ENCODE measurements around the gene CFAP69.
A peak's percentile ranks its signal among the peaks of the same experiment; 100 is the strongest.

Gene CFAP69

DNA sequence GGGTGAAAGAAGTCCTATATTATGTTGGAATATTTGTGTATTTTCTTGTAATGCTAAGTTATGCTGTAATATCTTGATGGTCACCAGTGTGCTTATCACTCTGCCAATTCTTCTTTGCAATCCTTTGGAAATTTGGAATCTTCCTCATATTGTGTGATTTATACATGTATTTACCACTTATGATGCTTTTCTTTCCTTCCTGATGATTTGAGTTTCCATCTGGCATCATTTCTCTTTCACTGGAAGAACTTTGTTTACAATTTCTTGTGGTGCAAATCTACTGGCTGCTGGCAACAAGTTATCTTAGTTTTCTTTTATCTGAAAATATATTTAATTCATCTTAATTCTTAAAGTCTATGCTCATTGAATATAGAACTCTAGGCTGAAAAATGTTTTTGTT lies 29.2 kb downstream of the CFAP69 start:
- Mint-ChIP-seq H3K27ac (no peak overlapping the region), H3K36me3 (no peaks in the 10 kb centered on the region), H3K4me3 (no peak overlapping the region), H3K9me3 (ENCODE audit: low read depth) (no peaks in the 10 kb centered on the region), H3K27me3 (peaks cover 4% of the 10 kb centered on the region), H3K4me1 (ENCODE audit: low read depth) (no peaks in the 10 kb centered on the region)

- H3K27ac Mint-ChIP-seq: no peak overlapping the region
- H3K4me3 Mint-ChIP-seq: no peak overlapping the region
- H3K36me3 Mint-ChIP-seq: no peaks in the 10 kb centered on the region
- no peaks in the 10 kb centered on the region for H3K4me1 Mint-ChIP-seq (ENCODE audit: low read depth)
- peaks cover 3% of the 10 kb centered on the region for H3K27me3 Mint-ChIP-seq
- H3K9me3 Mint-ChIP-seq (ENCODE audit: low read depth): no peaks in the 10 kb centered on the region
Measured at GRCh38 chr7:90276033-90276728, 31.2 kb downstream of the CFAP69 start.

- Mint-ChIP-seq H3K9me3 (ENCODE audit: low read depth) (no peaks in the 10 kb centered on the region), H3K27me3 (no peaks in the 10 kb centered on the region), H3K27ac (no peak overlapping the region), H3K4me1 (ENCODE audit: low read depth) (no peaks in the 10 kb centered on the region), H3K4me3 (no peak overlapping the region), H3K36me3 (peaks cover under 1% of the 10 kb centered on the region)
Measured at GRCh38 chr7:90288154-90288553, 43.2 kb downstream of the CFAP69 start.

DNA sequence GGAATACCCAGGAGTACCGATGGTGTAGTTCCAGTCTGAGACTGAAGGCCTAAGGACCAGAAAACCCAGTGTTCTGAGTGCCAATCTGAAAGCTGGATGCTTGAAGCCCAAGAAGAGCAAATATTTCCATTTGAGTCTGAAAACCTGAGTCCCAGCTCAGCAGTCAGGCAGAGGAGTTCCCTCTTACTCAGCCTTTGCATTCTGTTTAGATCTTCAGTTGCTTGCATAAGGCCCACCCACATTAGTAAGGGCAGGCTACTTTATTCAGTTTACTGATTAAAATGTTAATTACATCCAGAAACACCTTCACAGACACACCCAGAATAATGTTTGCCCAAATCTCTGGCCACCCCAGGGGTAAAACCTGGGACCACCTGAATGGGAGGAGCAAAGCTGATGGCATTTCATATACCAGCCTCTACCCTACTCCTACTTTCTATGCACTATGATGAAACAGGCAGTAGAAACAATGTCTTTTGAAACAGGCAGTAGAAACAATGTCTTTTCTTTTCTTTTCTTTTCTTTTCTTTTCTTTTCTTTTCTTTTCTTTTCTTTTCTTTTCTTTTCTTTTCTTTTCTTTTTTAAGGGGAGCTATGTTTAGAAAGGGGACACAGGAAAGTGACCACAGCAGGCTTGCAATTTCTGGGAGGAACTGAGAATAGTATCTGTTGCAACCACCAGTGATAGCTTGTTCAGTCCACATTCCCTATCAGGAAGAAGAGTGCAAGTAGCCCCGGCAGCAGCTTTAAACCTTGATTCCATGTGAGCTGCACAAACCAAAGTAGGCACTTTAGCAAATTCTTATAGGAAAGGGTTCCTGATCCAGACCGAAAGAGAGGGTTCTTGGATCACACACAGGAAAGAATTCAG lies 45.5 kb downstream of the CFAP69 start:
- no peak overlapping the region for H3K27ac Mint-ChIP-seq
- peaks cover 3% of the 10 kb centered on the region for H3K36me3 Mint-ChIP-seq
- H3K27me3 Mint-ChIP-seq: peaks cover 3% of the 10 kb centered on the region
- H3K4me3 Mint-ChIP-seq: no peak overlapping the region
- no peaks in the 10 kb centered on the region for H3K4me1 Mint-ChIP-seq (ENCODE audit: low read depth)
- H3K9me3 Mint-ChIP-seq (ENCODE audit: low read depth): no peaks in the 10 kb centered on the region

GRCh38 chr7:90298145-90299038 lies 53.4 kb downstream of the CFAP69 start:
- Mint-ChIP-seq H3K4me1 (ENCODE audit: low read depth) (no peaks in the 10 kb centered on the region), H3K9me3 (ENCODE audit: low read depth) (no peaks in the 10 kb centered on the region), H3K36me3 (peaks cover under 1% of the 10 kb centered on the region), H3K27me3 (peaks cover 2% of the 10 kb centered on the region), H3K27ac (no peak overlapping the region), H3K4me3 (no peak overlapping the region)

DNA sequence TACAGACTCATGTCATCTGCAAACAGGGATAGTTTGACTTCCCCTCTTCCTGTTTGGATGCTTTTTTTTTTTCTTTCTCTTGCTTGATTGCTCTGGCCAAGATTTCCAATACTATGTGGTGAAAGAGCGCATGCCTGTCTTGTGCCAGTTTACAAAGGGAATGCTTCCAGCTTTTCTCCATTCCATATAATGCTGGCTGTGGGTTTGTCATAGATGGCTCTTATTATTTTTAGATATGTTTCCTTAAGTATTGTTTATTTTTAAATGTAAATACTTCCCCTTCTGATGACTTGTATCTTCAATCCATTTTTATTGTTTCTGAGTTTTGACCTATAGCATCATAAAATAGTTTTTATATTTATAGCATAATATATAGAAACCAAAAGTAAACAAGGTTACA lies 58.3 kb downstream of the CFAP69 start:
- Mint-ChIP-seq H3K27ac (no peak overlapping the region), H3K36me3 (no peaks in the 10 kb centered on the region), H3K9me3 (ENCODE audit: low read depth) (no peaks in the 10 kb centered on the region), H3K27me3 (peaks cover 3% of the 10 kb centered on the region), H3K4me3 (no peak overlapping the region), H3K4me1 (ENCODE audit: low read depth) (no peaks in the 10 kb centered on the region)

DNA sequence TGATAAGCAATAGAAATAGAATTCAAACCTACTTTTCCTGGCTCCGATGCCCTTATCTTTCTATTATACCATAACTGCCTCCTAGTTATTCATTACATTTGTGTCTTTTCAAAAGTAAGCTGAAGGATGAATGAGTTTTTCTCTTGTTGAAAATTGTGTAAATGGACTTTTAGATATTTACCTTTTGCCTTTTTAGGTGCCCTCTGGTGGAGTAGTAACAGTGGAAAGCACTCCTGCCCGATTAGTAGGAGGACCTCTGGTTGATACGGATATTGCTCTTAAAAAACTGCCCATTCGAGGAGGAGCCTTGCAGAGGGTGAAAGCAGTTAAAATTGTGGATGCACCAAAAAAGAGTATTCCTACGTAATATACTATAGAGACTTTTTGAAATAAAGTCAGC lies 64.9 kb downstream of the CFAP69 start:
- H3K36me3 Mint-ChIP-seq: no peaks in the 10 kb centered on the region
- H3K9me3 Mint-ChIP-seq (ENCODE audit: low read depth): no peaks in the 10 kb centered on the region
- H3K27me3 Mint-ChIP-seq: no peaks in the 10 kb centered on the region
- no peak overlapping the region for H3K4me3 Mint-ChIP-seq
- no peak overlapping the region for H3K27ac Mint-ChIP-seq
- H3K4me1 Mint-ChIP-seq (ENCODE audit: low read depth): no peaks in the 10 kb centered on the region

GRCh38 chr7:90311175-90311574 lies 66.2 kb downstream of the CFAP69 start:
- no peaks in the 10 kb centered on the region for H3K9me3 Mint-ChIP-seq (ENCODE audit: low read depth)
- no peaks in the 10 kb centered on the region for H3K36me3 Mint-ChIP-seq
- H3K27ac Mint-ChIP-seq: no peak overlapping the region
- no peak overlapping the region for H3K4me3 Mint-ChIP-seq
- peaks cover 3% of the 10 kb centered on the region for H3K27me3 Mint-ChIP-seq
- no peaks in the 10 kb centered on the region for H3K4me1 Mint-ChIP-seq (ENCODE audit: low read depth)

DNA sequence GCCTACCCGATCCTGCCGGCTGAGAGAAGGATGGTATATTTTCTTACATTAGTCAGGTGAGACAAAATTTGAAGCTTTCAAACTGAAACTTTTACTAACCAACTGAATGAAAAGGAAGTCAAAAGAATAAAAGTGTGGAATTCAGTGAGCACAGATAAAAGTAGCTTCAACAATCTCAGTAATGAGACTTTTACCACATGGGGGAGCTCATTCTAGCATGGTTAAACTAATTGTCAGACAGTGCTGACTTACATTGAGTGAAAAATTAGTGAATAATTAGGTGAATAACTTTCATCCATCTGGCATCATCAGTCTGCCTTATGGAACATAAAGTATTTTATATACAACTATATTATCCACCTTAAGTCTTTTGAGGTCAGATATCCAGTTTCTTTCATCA lies 67.8 kb downstream of the CFAP69 start:
- H3K36me3 Mint-ChIP-seq: no peaks in the 10 kb centered on the region
- no peak overlapping the region for H3K27ac Mint-ChIP-seq
- H3K27me3 Mint-ChIP-seq: peaks cover 8% of the 10 kb centered on the region
- H3K9me3 Mint-ChIP-seq (ENCODE audit: low read depth): no peaks in the 10 kb centered on the region
- no peak overlapping the region for H3K4me3 Mint-ChIP-seq
- no peaks in the 10 kb centered on the region for H3K4me1 Mint-ChIP-seq (ENCODE audit: low read depth)

DNA sequence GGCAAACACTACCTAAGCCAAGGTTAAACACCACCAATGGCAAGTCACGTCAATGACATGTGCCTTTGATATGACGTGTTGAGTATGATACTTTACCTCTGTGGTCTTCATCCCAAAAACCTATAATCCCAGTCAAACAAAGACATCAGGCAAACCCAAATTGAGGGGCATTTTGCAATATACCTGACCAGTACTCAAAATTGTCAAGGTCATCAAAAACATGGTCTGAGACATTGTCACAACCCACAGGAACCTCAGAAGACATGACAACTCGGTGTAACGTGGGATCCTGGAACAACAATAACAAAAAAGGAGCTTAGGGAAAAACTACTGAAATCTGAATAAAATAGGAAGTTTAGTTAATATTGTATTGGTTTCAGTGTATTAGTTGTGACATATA lies 68.9 kb downstream of the CFAP69 start:
- no peaks in the 10 kb centered on the region for H3K9me3 Mint-ChIP-seq (ENCODE audit: low read depth)
- no peaks in the 10 kb centered on the region for H3K36me3 Mint-ChIP-seq
- no peak overlapping the region for H3K27ac Mint-ChIP-seq
- H3K4me1 Mint-ChIP-seq (ENCODE audit: low read depth): no peaks in the 10 kb centered on the region
- peaks cover 12% of the 10 kb centered on the region for H3K27me3 Mint-ChIP-seq
- H3K4me3 Mint-ChIP-seq: no peak overlapping the region

DNA sequence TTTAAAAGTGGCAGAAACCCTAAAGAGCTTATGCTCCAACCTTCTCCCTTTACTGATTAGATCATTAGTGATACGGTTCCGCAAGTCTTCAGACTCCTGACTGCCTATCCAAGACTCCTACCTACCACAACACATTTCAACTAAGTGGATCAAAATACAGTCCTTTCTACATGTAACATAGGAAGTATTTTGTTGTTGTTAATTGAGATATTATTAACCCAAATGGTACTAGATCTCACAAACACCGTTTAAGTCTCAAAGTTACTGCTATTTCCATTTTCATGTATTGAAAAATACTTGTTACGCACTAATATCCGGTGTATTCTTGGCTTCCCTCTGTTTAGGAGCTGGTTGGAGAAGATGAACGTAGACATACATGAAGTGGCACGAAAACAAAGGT lies 75.0 kb downstream of the CFAP69 start:
- Mint-ChIP-seq H3K4me1 (ENCODE audit: low read depth) (peaks cover 11% of the 10 kb centered on the region), H3K27me3 (peaks cover 42% of the 10 kb centered on the region), H3K9me3 (ENCODE audit: low read depth) (no peaks in the 10 kb centered on the region), H3K4me3 (peak overlapping the region; percentile 64), H3K27ac (no peak overlapping the region), H3K36me3 (no peaks in the 10 kb centered on the region)

DNA sequence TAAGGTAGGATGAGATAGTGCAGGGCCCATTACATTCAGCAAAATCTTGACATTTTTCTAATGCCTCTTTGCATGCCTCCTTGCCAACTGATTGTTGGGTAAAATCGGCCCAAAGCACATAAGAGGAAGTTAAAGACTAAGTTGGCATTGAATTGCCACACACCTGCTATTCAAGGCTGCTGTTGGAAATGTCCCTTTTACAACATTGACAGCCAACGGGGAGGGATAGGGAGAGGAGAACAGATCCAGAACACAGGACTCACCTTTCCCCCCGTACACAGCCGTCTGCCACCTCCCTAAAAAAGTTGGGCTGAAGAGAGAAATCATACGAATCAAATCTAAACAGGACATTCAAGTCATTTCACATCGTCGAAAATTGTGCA lies 75.4 kb downstream of the CFAP69 start:
- H3K27me3 Mint-ChIP-seq: peaks cover 39% of the 10 kb centered on the region
- H3K27ac Mint-ChIP-seq: no peak overlapping the region
- H3K9me3 Mint-ChIP-seq (ENCODE audit: low read depth): no peaks in the 10 kb centered on the region
- peak overlapping the region; percentile 64 for H3K4me3 Mint-ChIP-seq
- peaks cover 11% of the 10 kb centered on the region for H3K4me1 Mint-ChIP-seq (ENCODE audit: low read depth)
- no peaks in the 10 kb centered on the region for H3K36me3 Mint-ChIP-seq

DNA sequence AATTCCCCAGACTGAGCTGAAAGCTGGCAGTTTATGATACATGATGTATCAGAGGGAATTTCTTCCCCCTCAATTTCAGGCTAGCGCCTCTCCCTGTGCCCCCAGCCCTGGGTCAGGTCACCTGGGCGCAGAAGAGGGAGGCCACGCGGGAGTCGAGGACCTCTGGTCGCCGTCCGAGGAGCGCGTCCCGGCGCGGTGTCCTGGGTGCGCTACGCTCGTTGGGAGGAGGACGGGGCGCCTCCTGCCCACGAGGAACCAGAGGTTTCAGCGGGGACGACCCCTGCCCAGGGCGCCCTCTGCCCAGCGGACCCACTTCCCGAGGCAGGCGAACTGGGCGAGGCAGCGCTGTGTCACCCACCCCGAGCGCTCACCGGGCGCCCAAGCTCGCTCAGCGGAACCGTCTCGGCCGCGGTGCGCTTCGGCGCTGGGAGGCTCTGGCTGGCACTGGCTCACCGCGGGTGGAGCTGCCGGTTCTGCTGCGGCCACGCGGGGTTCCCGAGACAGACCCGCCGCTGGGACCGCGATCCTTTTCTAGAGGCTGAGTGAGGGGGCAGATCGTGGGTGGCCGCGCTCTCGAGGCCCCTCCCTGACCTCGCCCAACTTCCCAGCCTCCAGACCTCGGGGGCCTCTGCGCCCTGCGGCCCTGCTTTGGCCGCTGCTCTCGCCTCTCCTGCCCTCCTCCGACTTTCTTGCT lies 76.0 kb downstream of the CFAP69 start, which contains the start of gene FAM237B:
TSS of gene FAM237B (minus strand) at position 504 of the 694 bp plus-strand sequence. CDS start 1,556 bp downstream, outside the sequence.
- H3K9me3 Mint-ChIP-seq (ENCODE audit: low read depth): no peaks in the 10 kb centered on the region
- no peak within 1 kb of the TSS for H3K27ac Mint-ChIP-seq
- H3K4me1 Mint-ChIP-seq (ENCODE audit: low read depth): peaks cover 11% of the 10 kb centered on the region
- H3K4me3 Mint-ChIP-seq: peak within 1 kb of the TSS; percentile 64
- H3K36me3 Mint-ChIP-seq: no peaks in the 10 kb centered on the region
- H3K27me3 Mint-ChIP-seq: peaks cover 39% of the 10 kb centered on the region

DNA sequence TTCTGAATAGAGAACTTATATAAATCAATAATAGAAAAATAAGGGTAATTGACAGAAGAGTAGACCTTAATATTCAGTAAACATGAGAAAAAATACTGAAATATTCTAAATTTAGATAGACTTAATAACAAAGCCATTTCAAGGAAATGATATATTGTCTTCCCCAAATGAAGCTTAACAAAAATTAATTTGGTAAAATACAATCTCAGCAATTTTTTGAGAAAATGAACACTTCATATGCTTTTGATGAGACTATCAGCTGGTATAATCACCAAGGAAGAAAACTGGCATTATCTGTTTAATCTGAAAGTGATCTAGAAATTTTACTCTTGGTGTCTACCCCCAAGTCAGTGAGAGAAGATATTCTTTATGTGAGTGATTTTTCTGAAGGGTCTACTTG lies 77.9 kb downstream of the CFAP69 start:
- Mint-ChIP-seq H3K9me3 (ENCODE audit: low read depth) (no peaks in the 10 kb centered on the region), H3K27ac (no peak overlapping the region), H3K4me1 (ENCODE audit: low read depth) (peaks cover 11% of the 10 kb centered on the region), H3K4me3 (no peak overlapping the region), H3K27me3 (peaks cover 35% of the 10 kb centered on the region), H3K36me3 (no peaks in the 10 kb centered on the region)

Data from activated naive CD8-positive, alpha-beta T cell (primary cell).